Breast epithelium (tissue), 3 donors: Measurements from ENCODE around the gene GDPD4.

Experiments
- POLR2AphosphoS5 ChIP-seq, 3 donors: sonication (generic); formaldehyde crosslinking; IDR thresholded peaks; one replicate each; pipeline ENCODE4 v1.6.1; 2017; ENCODE audit warnings: antibody characterized with exemption in 3 of 3
- TF ChIP-seq, protein P1 (sequence below), 3 donors: fragments of 450-650 bp; IDR thresholded peaks; one replicate each; pipeline ENCODE4 v1.5.1; 2016 to 2017; ENCODE audit warnings: antibody characterized with exemption in 3 of 3, mild to moderate bottlenecking in 3 of 3, moderate library complexity in 3 of 3

DNA sequence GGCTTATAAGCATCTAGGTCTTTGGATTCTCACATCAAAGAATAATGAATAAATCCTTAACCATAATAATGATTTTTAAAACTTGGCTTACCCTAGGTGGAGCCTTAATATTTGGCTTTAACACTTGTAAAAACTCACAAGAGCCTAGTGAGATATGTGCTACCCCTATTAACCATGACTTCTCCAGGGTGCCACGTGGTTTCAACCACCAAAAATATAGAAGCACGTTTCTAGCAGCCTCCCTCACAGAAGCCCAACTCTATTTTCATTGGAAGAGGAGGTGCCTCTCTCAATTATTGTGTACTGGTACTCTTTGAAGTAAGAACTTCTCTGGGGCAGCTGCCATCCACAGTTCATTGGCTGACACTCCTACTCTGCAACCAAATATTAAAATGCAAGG is 46.5 kb upstream of the GDPD4 start:
- TF ChIP-seq, protein P1, sequence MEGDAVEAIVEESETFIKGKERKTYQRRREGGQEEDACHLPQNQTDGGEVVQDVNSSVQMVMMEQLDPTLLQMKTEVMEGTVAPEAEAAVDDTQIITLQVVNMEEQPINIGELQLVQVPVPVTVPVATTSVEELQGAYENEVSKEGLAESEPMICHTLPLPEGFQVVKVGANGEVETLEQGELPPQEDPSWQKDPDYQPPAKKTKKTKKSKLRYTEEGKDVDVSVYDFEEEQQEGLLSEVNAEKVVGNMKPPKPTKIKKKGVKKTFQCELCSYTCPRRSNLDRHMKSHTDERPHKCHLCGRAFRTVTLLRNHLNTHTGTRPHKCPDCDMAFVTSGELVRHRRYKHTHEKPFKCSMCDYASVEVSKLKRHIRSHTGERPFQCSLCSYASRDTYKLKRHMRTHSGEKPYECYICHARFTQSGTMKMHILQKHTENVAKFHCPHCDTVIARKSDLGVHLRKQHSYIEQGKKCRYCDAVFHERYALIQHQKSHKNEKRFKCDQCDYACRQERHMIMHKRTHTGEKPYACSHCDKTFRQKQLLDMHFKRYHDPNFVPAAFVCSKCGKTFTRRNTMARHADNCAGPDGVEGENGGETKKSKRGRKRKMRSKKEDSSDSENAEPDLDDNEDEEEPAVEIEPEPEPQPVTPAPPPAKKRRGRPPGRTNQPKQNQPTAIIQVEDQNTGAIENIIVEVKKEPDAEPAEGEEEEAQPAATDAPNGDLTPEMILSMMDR (IDR thresholded peaks at IDR 0.05), result no peak
- no peak for TF ChIP-seq POLR2AphosphoS5 (IDR thresholded peaks at IDR 0.05)
